ENCODE measurements around the gene GNAI2. TPM values are rescaled to one million over a fixed set of nuclear protein-coding genes. Genes with fewer than 3 reads are reported as not detected.

The GNAI2 gene
- total RNA-seq, 4 donors from 2014 or later = 123 to 325 (median 173) TPM

- DNase-seq = no peak
- no peak for TF ChIP-seq POLR2A (IDR thresholded peaks at IDR 0.05)
- TF ChIP-seq CTCF (IDR thresholded peaks at IDR 0.05) = no peak
- intact Hi-C loops (cut with DNase I; ENCODE audit: low total_unique reads) = no loop called here
- Histone ChIP-seq H3K36me3 (no peaks in the 10 kb centered on the region), H3K4me1 (peaks cover 9 to 44% of the 10 kb centered on the region in 2 donors), H3K27ac (peak overlapping the region; percentile 97 to 99), H3K27me3 (no peaks in the 10 kb centered on the region), H3K4me3 (no peak overlapping the region), H3K9me3 (no peaks in the 10 kb centered on the region)
Observed at GRCh38 chr3:50266017-50266416, 30.0 kb downstream of the GNAI2 start.

- intact Hi-C loops (cut with DNase I; ENCODE audit: low total_unique reads) = no loop called here
- Histone ChIP-seq H3K4me1 (peaks cover 9 to 43% of the 10 kb centered on the region in 2 donors), H3K4me3 (peak overlapping the region; percentile 44 to 63), H3K27ac (peak overlapping the region; percentile 97 to 99), H3K27me3 (no peaks in the 10 kb centered on the region), H3K36me3 (no peaks in the 10 kb centered on the region), H3K9me3 (no peaks in the 10 kb centered on the region)
- TF ChIP-seq CTCF (IDR thresholded peaks at IDR 0.05) = no peak
- TF ChIP-seq POLR2A (IDR thresholded peaks at IDR 0.05) = no peak
- DNase-seq = no peak
Observed at GRCh38 chr3:50266836-50267235, 30.8 kb downstream of the GNAI2 start.

DNA sequence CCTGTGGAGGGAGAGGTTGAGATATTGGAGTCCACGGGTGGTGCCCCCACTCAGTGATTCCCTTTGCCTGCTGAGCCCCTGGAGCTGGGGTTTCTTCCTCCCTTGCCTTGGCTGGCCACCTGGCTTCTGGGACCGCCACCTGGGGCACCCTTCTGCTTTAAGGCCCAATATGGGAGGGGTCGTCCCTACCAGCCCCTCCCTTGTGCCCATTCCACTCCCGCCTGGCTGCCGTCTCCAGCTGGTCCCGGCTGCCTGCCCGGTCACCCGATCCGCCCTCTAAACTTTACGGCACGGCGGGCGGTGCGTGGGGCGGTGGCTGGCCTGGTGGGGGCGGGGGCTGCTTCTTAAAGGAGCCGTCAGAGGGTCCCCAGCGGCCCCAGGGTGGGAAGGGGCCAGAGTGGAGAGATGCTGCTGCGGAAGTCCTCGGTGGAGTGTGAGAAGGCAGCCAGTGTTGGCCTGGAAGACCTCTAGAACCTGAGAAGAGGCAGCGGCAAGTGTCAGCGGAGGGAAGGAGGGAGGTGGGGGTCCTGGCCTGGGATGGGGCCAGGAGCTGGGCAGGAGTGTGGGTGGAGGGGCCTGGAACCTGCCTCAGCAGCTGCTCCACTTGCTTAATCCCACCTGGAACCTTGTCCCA is 31.4 kb downstream of the GNAI2 start:
- Histone ChIP-seq H3K9me3 (no peaks in the 10 kb centered on the region), H3K4me3 (peak overlapping the region; percentile 44 to 63), H3K4me1 (peaks cover 9 to 43% of the 10 kb centered on the region in 2 donors), H3K27me3 (no peaks in the 10 kb centered on the region), H3K27ac (peak overlapping the region; percentile 97 to 99), H3K36me3 (no peaks in the 10 kb centered on the region)
- peak; percentile 71 to 74 for DNase-seq
- TF ChIP-seq POLR2A (IDR thresholded peaks at IDR 0.05) = peak; percentile 57 to 67
- TF ChIP-seq CTCF (IDR thresholded peaks at IDR 0.05) = no peak
- intact Hi-C loops (cut with DNase I; ENCODE audit: low total_unique reads) = no loop called here

GRCh38 chr3:50268276-50268675 is 32.3 kb downstream of the GNAI2 start:
- TF ChIP-seq POLR2A (IDR thresholded peaks at IDR 0.05) (no peak), CTCF (IDR thresholded peaks at IDR 0.05) (no peak)
- H3K4me3 ChIP-seq = peak overlapping the region; percentile 44 to 63
- H3K36me3 ChIP-seq = no peaks in the 10 kb centered on the region
- H3K4me1 ChIP-seq = peaks cover 9 to 43% of the 10 kb centered on the region in 2 donors
- H3K27ac ChIP-seq = peak overlapping the region; percentile 97 to 99
- intact Hi-C loops (cut with DNase I; ENCODE audit: low total_unique reads) = no loop called here
- no peaks in the 10 kb centered on the region for H3K9me3 ChIP-seq
- no peak for DNase-seq
- H3K27me3 ChIP-seq = no peaks in the 10 kb centered on the region

GRCh38 chr3:50268703-50269451 is 32.9 kb downstream of the GNAI2 start, which contains the start of gene SEMA3B:
Gene SEMA3B, plus strand, starts transcription at chr3:50269147. Its CDS starts 94 bp downstream, at chr3:50269241.
- H3K9me3 ChIP-seq = no peaks in the 10 kb centered on the region
- DNase-seq = peak; percentile 64
- peaks cover 9 to 39% of the 10 kb centered on the region in 2 donors for H3K4me1 ChIP-seq
- H3K4me3 ChIP-seq = peak within 1 kb of the TSS; percentile 44 to 63
- H3K36me3 ChIP-seq = no peaks in the 10 kb centered on the region
- TF ChIP-seq CTCF (IDR thresholded peaks at IDR 0.05) = no peak
- TF ChIP-seq POLR2A (IDR thresholded peaks at IDR 0.05) = peak in 1 of 2 donors; percentile 63
- no peaks in the 10 kb centered on the region for H3K27me3 ChIP-seq
- intact Hi-C loops (cut with DNase I; ENCODE audit: low total_unique reads) = no loop called here
- peak within 1 kb of the TSS; percentile 97 to 99 for H3K27ac ChIP-seq
